SK-N-MC (cell line): Measurements from ENCODE around the gene C9orf43.

ENCODE experiments used
- DNase-seq: peaks from one replicate; pipeline ENCODE4 v3.0.0-alpha.2; 2011; ENCODE audit warnings: low read depth, low spot score
- H3K27ac ChIP-seq: fragments of 200-600 bp; sonication (generic); 2 replicates; pipeline ENCODE4 v1.5.1; 2016; ENCODE audit warnings: mixed run types
- H3K36me3 ChIP-seq: fragments of 200-600 bp; sonication (generic); 2 replicates; pipeline ENCODE4 v1.6.1; 2017; ENCODE audit warnings: antibody characterized with exemption, low read length, mixed read lengths; ENCODE audit not compliant: insufficient read depth
- H3K4me3 ChIP-seq: fragments of 200-600 bp; sonication (generic); 2 replicates; pipeline ENCODE4 v1.5.1; 2016
- H3K9ac ChIP-seq: fragments of 200-600 bp; sonication (generic); 2 replicates; pipeline ENCODE4 v1.8.0; 2017; ENCODE audit warnings: mixed run types, mixed read lengths; ENCODE audit not compliant: insufficient read length
- H3K9me3 ChIP-seq: fragments of 200-600 bp; sonication (generic); 2 replicates; pipeline ENCODE4 v1.6.1; 2017; ENCODE audit warnings: low read depth, mild to moderate bottlenecking, antibody characterized with exemption, low read length, moderate library complexity, mixed read lengths
- EZH2 ChIP-seq: fragments of 200-600 bp; sonication (generic); IDR thresholded peaks from one replicate; pipeline ENCODE4 v1.6.1; 2017; ENCODE audit warnings: antibody characterized with exemption
- FOXP2 ChIP-seq: optimal IDR thresholded peaks from 2 replicates; pipeline ENCODE3; 2011; ENCODE audit warnings: mild to moderate bottlenecking, moderate library complexity; ENCODE audit not compliant: insufficient read depth; ENCODE audit errors: extremely low read length, control extremely low read depth
- POLR2AphosphoS5 ChIP-seq: IDR thresholded peaks from 2 replicates; pipeline ENCODE4 v1.6.1; 2012; ENCODE audit warnings: mild to moderate bottlenecking, low read depth, low read length, borderline replicate concordance

The C9orf43 gene

DNA sequence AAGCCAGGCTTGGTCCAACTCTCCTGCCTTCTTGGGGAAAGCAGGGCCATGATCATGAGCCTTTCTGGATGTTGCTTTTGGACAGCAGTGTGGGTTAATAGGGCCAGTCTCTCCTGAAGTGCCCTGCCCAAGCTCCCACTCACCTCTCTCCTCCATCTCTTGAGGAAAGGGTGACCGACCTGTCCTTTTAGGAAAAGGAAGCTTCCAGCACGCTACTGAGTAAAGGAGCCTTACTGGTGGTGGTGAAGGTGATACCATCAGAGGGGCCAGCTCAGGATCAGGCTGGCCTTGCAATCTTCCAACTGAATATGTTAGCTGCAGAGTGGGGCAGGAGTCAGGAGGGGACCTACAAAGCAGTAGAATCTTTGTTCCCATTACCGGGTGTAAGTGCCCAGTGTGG, 50.7 kb downstream of the C9orf43 start:
- H3K4me3 ChIP-seq = no peak overlapping the region
- H3K9ac ChIP-seq = no peak overlapping the region
- DNase-seq = no peak
- no peaks in the 10 kb centered on the region for H3K36me3 ChIP-seq
- no peak overlapping the region for H3K27ac ChIP-seq
- no peaks in the 10 kb centered on the region for H3K9me3 ChIP-seq
- no peak for TF ChIP-seq FOXP2
- no peak for TF ChIP-seq POLR2AphosphoS5
- no peak for TF ChIP-seq EZH2

DNA sequence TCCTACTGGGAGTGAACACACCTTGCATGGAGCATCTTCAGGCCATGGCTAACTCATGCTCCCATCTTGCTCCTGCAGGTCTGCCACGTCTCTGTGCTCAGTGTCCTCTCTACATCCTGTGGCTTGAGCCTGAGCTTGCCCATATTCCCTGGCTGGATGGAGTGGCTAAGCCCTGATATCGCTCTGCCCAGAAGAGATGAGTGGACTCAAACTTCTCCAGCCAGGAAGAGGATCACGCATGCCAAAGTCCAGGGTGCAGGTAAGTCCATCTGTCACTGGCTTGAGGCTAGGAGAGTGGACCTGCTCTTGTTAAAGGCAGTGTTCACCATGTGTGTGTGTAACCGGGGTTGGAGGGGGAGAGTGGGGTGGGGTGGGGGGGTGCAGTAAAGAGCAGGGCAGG, 51.4 kb downstream of the C9orf43 start:
- Histone ChIP-seq H3K36me3 (no peaks in the 10 kb centered on the region), H3K4me3 (no peak overlapping the region), H3K9ac (no peak overlapping the region), H3K27ac (no peak overlapping the region), H3K9me3 (no peaks in the 10 kb centered on the region)
- DNase-seq = no peak
- TF ChIP-seq EZH2 (no peak), POLR2AphosphoS5 (no peak), FOXP2 (no peak)

DNA sequence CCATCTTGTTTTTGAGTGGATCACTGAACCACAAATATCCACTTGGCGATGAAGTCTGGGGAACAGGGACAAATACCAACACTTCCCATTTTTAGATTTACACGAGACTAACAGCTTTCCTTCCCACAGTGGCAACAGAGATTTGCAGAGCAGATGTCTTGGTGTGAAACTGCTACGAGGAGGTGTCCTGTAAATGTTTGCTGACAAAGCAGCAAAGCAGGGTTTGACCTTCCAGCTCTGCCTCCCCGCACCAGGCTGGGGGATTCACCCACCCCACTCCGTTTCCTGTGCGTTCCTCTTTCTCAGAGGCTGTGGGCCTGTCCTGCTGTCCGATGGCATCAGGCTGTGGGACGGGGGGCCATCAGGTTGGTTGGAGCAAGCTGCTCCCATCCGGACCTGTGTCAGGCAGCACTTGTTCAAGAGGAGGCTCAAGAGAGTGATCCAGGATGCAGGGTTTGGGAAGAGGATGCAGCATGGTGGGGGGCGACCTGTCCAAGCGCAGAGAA, 52.3 kb downstream of the C9orf43 start:
- Histone ChIP-seq H3K36me3 (no peaks in the 10 kb centered on the region), H3K9ac (no peak overlapping the region), H3K9me3 (no peaks in the 10 kb centered on the region), H3K4me3 (no peak overlapping the region), H3K27ac (no peak overlapping the region)
- DNase-seq = no peak
- no peak for TF ChIP-seq EZH2
- no peak for TF ChIP-seq FOXP2
- TF ChIP-seq POLR2AphosphoS5 = no peak

DNA sequence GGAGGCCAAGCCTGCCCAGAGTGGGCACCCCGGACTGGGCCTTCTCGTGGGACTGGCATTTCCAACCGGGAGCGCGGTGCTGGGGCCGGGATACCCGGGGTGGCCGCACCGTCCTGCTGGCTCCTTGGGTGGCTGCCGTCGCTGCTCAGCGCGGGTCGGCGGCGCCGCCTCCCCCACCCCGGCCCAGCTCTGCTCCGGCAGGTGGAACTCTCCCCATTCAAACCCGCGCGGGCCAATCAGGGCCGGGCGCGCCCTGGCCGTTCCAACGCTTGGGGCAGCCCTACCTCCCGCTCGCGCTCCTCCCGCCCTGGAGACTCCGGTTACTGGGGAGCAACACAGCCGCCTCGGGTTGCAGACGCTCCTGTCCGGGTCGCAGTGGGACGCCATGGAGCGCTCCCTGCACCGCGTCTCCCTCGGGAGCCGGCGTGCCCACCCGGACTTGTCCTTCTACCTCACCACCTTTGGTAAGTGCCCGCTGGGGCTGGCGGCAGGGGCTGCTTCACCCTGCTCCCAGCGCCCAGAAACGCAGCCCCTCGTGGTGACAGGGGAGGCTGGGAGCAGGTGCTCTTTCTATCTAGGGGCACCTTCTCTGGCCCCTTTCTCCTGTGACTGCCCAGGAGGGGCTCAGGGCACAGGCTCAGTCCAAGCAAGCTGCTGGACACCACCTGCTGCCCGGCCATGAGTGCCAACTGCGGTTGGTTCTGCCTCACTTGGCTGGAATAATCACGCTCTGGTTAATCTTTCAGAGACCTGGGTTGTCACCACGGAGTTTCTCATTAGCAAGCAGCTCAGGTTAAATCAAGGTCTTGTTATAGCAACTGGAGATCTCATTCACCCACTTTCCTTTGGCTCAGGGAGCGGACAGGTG, 53.1 kb downstream of the C9orf43 start, which contains the start of gene RGS3:
Gene RGS3, plus strand, starts transcription at position 310 of the 868 bp plus-strand sequence. Its CDS starts 76 bp downstream, at position 386.
- no peaks in the 10 kb centered on the region for H3K36me3 ChIP-seq
- TF ChIP-seq FOXP2 = no peak
- no peak for TF ChIP-seq EZH2
- TF ChIP-seq POLR2AphosphoS5 = no peak
- H3K27ac ChIP-seq = no peak within 1 kb of the TSS
- no peak for DNase-seq
- H3K9ac ChIP-seq = no peak within 1 kb of the TSS
- no peaks in the 10 kb centered on the region for H3K9me3 ChIP-seq
- H3K4me3 ChIP-seq = no peak within 1 kb of the TSS

DNA sequence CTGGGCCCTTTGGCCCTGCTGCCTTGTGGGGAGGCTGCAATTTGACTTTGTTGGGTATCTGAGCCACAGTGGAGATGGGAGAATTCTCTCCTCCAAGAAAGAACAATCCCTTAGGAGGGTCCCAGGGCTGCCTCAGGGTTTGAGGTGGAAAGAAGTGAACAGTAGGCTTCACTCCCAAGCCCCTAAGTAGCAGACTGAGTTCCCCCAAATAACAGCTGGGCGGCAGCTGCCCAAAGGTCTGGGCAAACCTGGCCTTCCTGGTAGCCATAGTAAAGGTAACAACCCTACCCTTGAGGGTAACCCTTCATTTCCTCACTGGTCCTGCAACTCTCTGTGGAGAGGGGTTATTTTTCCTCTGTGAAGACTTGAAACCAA, 53.7 kb downstream of the C9orf43 start:
- TF ChIP-seq EZH2 = no peak
- Histone ChIP-seq H3K9me3 (no peaks in the 10 kb centered on the region), H3K36me3 (no peaks in the 10 kb centered on the region), H3K9ac (no peak overlapping the region), H3K27ac (no peak overlapping the region), H3K4me3 (no peak overlapping the region)
- DNase-seq = no peak

- Histone ChIP-seq H3K9ac (no peak overlapping the region), H3K36me3 (no peaks in the 10 kb centered on the region), H3K9me3 (no peaks in the 10 kb centered on the region), H3K27ac (no peak overlapping the region), H3K4me3 (no peak overlapping the region)
- no peak for DNase-seq
- no peak for TF ChIP-seq EZH2
- no peak for TF ChIP-seq FOXP2
- TF ChIP-seq POLR2AphosphoS5 = no peak
Measured at GRCh38 chr9:113465599-113466140, 55.1 kb downstream of the C9orf43 start.

- TF ChIP-seq POLR2AphosphoS5 (no peak), EZH2 (no peak), FOXP2 (no peak)
- Histone ChIP-seq H3K9me3 (no peaks in the 10 kb centered on the region), H3K4me3 (no peak overlapping the region), H3K36me3 (no peaks in the 10 kb centered on the region), H3K9ac (no peak overlapping the region), H3K27ac (no peak overlapping the region)
- DNase-seq = no peak
Measured at GRCh38 chr9:113467183-113467582, 56.6 kb downstream of the C9orf43 start.

- no peak for TF ChIP-seq FOXP2
- TF ChIP-seq EZH2 = no peak
- no peak for TF ChIP-seq POLR2AphosphoS5
- no peaks in the 10 kb centered on the region for H3K36me3 ChIP-seq
- H3K9ac ChIP-seq = no peak overlapping the region
- no peak overlapping the region for H3K27ac ChIP-seq
- H3K4me3 ChIP-seq = no peak overlapping the region
- DNase-seq = no peak
- H3K9me3 ChIP-seq = no peaks in the 10 kb centered on the region
Measured at GRCh38 chr9:113468716-113469448, 58.3 kb downstream of the C9orf43 start.
